ENCODE data around the gene FCER2. TPM values are rescaled to one million over a fixed set of nuclear protein-coding genes. Genes with fewer than 3 reads are reported as not detected.
"Not testable (repeated sequence)": the region's sequence is repeated elsewhere in the genome, so short reads cannot be mapped to it uniquely, and the experiment has no call there.

FCER2 gene
- total RNA-seq, 8 experiments from 2014 or later: 0.11 to 0.59 (median 0.32) TPM; not detected in 1

DNA sequence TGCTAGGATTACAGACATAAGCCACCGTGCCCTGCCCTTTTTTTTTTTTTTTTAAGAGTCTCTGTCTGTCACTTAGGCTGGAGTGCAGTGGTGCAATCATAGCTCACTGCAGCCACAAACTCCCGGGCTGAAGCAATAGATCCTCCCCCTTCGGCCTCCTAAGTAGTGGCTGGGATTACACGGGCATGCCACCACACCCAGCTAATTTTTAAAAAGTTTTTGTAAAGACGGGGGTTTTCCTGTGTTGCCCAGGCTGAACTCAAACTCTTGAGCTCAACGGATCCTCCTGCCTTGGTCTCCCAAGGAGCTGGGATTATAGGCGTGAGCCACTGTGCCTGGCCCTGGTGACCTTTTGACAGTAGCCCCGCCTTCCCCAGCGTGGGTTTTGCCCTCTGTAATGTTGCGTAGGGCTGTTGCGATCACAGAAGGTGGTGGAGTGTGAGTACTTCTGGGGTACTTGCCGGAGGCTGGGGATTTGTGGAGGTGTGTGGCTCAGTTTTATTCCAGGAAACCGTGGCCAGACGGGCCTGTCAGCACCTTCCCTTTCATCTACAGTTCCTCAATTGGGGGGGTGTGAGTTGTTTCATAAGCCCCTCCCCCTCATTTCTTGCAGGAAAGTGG, 44.7 kb downstream of the FCER2 start:
- Histone ChIP-seq H3K27ac (no peak overlapping the region), H3K4me3 (no peak overlapping the region), H3K4me1 (replicated peaks in 1 of 2) (no peaks in the 10 kb centered on the region)
- in situ Hi-C loops (cut with MboI; ENCODE audit: low pct_unique_long_range_greater_than_20kb in 2 of 9, low sequenced_read_pairs in 9 of 9, unreplicated experiment in 9 of 9): loop anchor here in 1 of 9 experiments (25.0 kb wide), 1 partner anchor 95 kb away; no protein-coding TSS in a partner anchor
- WGBS, 10 experiments: 30 to 90% (median 60%) methylated on average over 2 to 7 of the region's 14 CpGs; no CpG with 5 or more reads in 1 of the 10 experiments
- peak in 1 of 8 experiments; percentile 46 for ATAC-seq (replicated peaks in 6 of 8)

DNA sequence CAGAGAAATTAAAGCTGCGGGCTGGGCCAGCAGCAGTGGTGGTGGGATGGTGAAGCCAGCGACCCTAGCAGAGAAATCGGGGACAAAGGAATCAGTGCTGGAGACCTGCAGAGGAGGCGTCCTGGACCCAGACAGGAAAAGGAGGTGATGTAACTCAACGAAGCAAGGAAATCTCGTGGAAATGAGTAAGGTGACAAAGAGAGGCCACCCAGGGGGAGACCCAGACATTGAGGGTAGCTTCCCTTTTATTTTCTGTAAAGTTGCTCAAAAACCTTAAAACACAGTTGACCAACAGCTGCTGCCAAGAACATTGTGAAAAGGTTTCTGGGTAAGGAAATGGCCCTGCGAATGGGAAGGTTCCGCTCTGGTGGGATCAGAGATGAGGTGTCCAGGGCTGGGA, 46.4 kb downstream of the FCER2 start:
- in situ Hi-C loops (cut with MboI; ENCODE audit: low pct_unique_long_range_greater_than_20kb in 2 of 9, low sequenced_read_pairs in 9 of 9, unreplicated experiment in 9 of 9): loop anchor here in 1 of 9 experiments (25.0 kb wide), 1 partner anchor 93 kb away; no protein-coding TSS in a partner anchor
- 0 to 100% (median 60%) methylated on average over 1 to 7 of the region's 8 CpGs; no CpG with 5 or more reads in 2 of the 10 experiments for WGBS, 10 experiments

DNA sequence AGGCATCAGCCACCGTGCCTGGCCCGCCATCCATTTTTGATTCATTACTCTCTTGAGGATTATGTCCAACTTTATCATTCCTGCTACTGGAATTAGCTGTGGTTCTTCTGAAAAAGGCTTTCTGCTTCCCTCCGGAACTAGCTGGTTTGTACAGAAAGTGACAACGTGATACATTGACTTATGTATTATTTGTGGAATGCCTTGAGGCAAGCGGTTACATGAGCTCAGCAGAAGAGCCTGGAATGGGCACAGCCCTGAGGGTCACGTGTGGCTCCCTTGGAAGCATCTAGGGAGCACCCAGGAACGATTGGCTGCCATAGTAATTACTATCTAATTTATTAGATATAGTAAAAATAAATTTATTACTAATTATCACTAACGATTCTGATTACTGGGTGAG, 47.5 kb downstream of the FCER2 start:
- Histone ChIP-seq H3K27ac (no peak overlapping the region), H3K4me1 (replicated peaks in 1 of 2) (no peaks in the 10 kb centered on the region), H3K4me3 (no peak overlapping the region)
- in situ Hi-C loops (cut with MboI; ENCODE audit: low pct_unique_long_range_greater_than_20kb in 2 of 9, low sequenced_read_pairs in 9 of 9, unreplicated experiment in 9 of 9): loop anchor here in 1 of 9 experiments (25.0 kb wide), 1 partner anchor 92 kb away; no protein-coding TSS in a partner anchor
- ATAC-seq (replicated peaks in 6 of 8): peak; percentile 52 to 88 (median 78)
- WGBS, 10 experiments: 0 to 80% (median 31%) methylated on average over 1 to 8 of the region's 8 CpGs; no CpG with 5 or more reads in 2 of the 10 experiments

More for the DNA sequence above, 46.4 kb downstream of the FCER2 start:
- ATAC-seq (replicated peaks in 6 of 8): no peak
- H3K27ac ChIP-seq: no peak overlapping the region
- no peaks in the 10 kb centered on the region for H3K4me1 ChIP-seq (replicated peaks in 1 of 2)
- H3K4me3 ChIP-seq: no peak overlapping the region

DNA sequence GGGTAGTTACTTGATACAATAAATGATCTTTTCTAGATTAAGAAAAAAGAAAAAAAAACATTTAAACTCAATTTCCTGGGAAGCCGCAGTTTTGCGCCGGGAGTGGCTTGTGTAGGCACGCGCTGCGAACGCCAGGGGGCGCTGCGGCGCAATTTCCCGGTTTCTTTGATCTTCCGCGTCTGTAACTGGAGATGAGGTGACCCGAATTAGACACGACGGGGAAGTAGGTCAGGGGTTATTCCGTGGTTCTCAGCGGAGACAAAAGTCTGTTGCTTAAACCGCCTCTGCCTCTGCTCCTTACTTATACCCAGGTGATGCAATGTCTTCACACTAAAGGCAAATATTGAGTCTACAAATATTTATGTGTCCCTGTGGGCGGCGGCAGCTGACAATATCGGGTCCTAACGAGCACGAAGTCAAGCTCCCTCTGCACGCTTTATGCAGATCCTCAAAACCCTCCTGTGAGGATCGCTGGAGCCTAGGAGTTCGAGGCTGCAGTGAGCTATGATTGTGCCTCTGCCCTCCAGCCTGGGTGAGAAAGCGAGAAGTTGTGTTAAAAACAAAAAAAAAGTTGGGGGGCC, 49.8 kb downstream of the FCER2 start:
- Histone ChIP-seq H3K4me1 (replicated peaks in 1 of 2) (no peaks in the 10 kb centered on the region), H3K4me3 (peak overlapping the region in 2 of 5 donors; percentile 6), H3K27ac (no peak overlapping the region)
- WGBS, 10 experiments: 0 to 20% (median 6%) methylated on average over 2 to 27 of the region's 28 CpGs; no CpG with 5 or more reads in 2 of the 10 experiments
- ATAC-seq (replicated peaks in 6 of 8): peak; percentile 66 to 88 (median 78)
- in situ Hi-C loops (cut with MboI; ENCODE audit: low pct_unique_long_range_greater_than_20kb in 2 of 9, low sequenced_read_pairs in 9 of 9, unreplicated experiment in 9 of 9): loop anchor here in 1 of 9 experiments (25.0 kb wide), 1 partner anchor 90 kb away; no protein-coding TSS in a partner anchor

DNA sequence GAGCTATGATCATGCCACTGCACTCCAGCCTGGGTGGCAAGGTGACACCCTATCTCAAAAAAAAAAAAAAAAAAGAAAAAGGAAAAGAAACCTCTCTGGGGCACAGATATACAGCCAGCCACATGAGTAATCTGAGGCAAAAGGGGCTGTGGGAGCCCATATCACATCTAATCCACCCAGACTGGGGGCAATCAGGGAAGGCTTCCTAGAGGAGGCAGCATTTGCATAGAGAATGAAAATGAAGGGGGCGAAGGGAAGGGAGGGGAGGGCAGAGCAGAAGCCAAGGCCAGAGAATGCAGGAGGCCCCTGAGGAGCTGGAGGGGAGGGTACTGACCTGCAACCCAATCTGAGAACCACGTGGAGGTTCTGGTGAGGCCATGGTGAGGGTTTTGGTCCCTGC, 51.8 kb downstream of the FCER2 start:
- 0 to 33% methylated on average over 1 to 2 of the region's 2 CpGs; no CpG with 5 or more reads in 8 of the 10 experiments for WGBS, 10 experiments
- no peak for ATAC-seq (replicated peaks in 6 of 8)
- in situ Hi-C loops (cut with MboI; ENCODE audit: low pct_unique_long_range_greater_than_20kb in 2 of 9, low sequenced_read_pairs in 9 of 9, unreplicated experiment in 9 of 9): loop anchor here in 1 of 9 experiments (25.0 kb wide), 1 partner anchor 88 kb away; no protein-coding TSS in a partner anchor

DNA sequence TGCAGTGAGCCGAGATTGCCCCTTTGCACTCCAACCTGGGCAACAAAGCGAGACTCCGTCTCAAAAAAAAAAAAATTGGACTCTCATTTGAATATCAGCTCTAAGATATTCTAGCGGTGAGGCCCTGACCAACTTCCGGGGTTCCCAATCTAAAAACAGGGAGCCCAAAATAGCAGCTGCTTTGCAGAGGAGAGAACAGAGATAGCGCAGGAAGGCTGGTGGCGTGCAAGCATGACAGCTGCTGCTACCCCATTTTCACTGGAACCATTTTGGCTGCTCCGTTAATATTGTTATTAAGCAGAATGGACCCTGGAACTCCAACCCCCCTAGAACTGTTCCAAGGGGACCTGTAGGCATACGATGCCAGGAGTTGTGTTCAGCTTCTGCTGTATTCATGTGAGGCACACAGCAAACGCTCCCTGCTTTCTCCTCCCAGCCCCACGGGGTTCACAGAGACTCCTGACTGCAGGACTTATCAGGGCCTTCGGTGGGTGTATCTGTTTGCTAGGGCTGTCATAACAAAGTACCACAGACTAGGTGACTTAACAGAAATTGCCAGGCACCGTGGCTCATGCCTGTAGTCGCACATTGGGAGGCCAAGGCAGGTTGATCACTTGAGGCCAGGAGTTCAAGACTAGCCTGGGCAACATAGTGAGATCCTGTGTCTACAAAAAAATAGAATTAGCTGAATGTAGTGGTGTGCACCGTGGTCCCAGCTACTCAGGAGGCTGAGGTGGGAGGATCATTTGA, 53.5 kb downstream of the FCER2 start:
- WGBS, 10 experiments: 0 to 82% (median 72%) methylated on average over 1 to 7 of the region's 15 CpGs; no CpG with 5 or more reads in 2 of the 10 experiments
- in situ Hi-C loops (cut with MboI; ENCODE audit: low pct_unique_long_range_greater_than_20kb in 2 of 9, low sequenced_read_pairs in 9 of 9, unreplicated experiment in 9 of 9): no loop called here
- H3K4me1 ChIP-seq (replicated peaks in 1 of 2): no peaks in the 10 kb centered on the region
- ATAC-seq (replicated peaks in 6 of 8): no peak
- no peak overlapping the region for H3K4me3 ChIP-seq
- no peak overlapping the region for H3K27ac ChIP-seq

More for the DNA sequence above, 51.8 kb downstream of the FCER2 start:
- H3K27ac ChIP-seq: no peak overlapping the region
- no peaks in the 10 kb centered on the region for H3K4me1 ChIP-seq (replicated peaks in 1 of 2)
- H3K4me3 ChIP-seq: no peak overlapping the region

DNA sequence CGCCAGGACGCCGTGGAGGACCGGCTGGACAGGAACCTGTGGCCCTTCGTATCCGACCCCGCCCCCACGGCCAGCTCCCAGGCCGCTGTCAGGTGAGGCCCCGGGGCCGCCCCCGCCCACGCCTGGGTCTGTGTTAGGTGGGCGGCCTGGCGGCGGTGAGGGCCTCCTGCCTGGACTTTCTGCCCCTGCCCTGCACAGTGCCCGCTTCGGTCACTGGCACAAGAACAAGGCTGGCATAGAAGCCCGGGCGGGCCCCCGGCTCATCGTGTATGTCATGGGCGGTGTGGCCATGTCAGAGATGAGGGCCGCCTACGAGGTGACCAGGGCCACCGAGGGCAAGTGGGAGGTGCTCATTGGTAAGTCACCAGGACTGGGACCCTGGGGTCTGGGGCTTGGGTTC, 54.8 kb downstream of the FCER2 start:
- no peak overlapping the region for H3K4me3 ChIP-seq
- no CpG with 5 or more reads among the region's 26 CpGs for WGBS, 10 experiments
- no peak overlapping the region for H3K27ac ChIP-seq
- ATAC-seq (replicated peaks in 6 of 8): peak in 1 of 8 experiments; percentile 18
- no peaks in the 10 kb centered on the region for H3K4me1 ChIP-seq (replicated peaks in 1 of 2)
- in situ Hi-C loops (cut with MboI; ENCODE audit: low pct_unique_long_range_greater_than_20kb in 2 of 9, low sequenced_read_pairs in 9 of 9, unreplicated experiment in 9 of 9): no loop called here

DNA sequence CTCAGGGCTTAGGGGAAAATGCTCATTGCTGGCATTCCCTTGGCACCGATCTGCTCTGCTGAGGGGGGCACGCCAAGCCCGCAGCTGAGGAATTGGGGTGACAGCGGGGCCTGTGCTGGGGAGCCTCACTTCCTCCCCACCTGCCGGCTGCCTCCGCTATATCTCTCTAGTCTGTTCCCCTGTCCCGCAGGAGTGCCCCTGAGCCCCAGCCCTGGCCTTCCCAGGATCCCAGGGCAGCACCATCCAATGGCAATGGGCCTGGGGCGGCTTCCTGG, 55.6 kb downstream of the FCER2 start:
- no peak overlapping the region for H3K4me3 ChIP-seq
- in situ Hi-C loops (cut with MboI; ENCODE audit: low pct_unique_long_range_greater_than_20kb in 2 of 9, low sequenced_read_pairs in 9 of 9, unreplicated experiment in 9 of 9): no loop called here
- H3K4me1 ChIP-seq (replicated peaks in 1 of 2): no peaks in the 10 kb centered on the region
- no CpG with 5 or more reads among the region's 8 CpGs for WGBS, 10 experiments
- ATAC-seq (replicated peaks in 6 of 8): no peak
- no peak overlapping the region for H3K27ac ChIP-seq

DNA sequence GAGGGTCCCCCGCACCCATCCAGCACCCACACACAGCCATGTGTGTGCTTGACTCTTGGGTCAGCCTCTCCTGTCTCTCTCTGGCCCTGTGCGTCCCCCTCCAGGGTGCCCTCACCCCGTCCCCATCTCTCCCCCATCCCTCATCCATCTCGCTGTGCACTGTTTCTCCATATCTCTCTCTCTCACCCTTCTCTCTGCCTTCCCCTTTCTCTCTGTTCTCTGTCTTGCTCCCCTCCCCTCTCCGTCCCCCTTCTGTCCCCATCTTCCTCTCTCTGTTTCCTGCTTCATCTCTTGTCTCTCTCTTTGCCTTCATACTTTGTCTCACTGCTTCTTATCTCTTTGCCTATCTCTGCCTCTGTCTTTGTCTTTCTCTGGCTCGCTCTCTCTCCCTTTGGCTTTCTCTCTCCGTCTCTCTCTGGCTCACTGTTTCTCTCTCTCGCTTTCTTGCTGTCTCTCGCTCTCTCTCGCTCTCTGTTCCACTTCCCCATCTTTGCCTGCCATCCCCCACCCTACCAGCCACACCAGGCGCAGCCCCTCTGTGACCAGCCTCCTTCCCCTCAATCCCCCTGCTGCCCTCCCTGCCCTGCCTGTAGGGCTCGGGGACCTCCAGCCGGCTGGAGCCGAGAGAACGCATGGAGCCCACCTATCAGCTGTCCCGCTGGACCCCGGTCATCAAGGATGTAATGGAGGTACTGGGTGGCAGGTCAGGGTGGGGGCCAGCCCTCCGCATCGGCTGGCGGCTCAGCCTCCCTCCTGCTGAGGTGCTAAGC, 56.1 kb downstream of the FCER2 start:
- Histone ChIP-seq H3K4me3 (no peak overlapping the region), H3K27ac (no peak overlapping the region), H3K4me1 (replicated peaks in 1 of 2) (no peaks in the 10 kb centered on the region)
- in situ Hi-C loops (cut with MboI; ENCODE audit: low pct_unique_long_range_greater_than_20kb in 2 of 9, low sequenced_read_pairs in 9 of 9, unreplicated experiment in 9 of 9): no loop called here
- 44 to 74% (median 61%) methylated on average over 3 to 7 of the region's 20 CpGs; no CpG with 5 or more reads in 4 of the 10 experiments for WGBS, 10 experiments
- no peak for ATAC-seq (replicated peaks in 6 of 8)

DNA sequence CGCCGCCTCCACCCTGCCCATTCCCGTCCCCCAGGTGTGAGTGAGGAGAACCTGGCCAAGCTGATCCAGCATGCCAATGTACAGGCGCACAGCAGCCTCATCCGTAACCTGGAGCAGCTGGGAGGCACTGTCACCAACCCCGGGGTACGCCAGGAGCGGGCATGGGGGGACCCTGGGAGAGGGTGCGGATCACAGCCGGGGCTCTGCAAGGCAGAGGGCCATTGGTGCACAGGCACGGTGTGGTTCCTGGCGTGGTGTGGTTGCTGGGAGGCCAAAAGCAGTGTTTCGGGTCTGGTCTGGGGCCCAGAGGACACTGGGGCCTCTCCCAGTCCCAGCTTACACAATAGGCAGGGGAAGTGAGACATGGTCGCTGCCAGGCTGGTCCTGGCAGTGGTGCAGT, 56.8 kb downstream of the FCER2 start:
- 100% methylated on average over 2 of the region's 14 CpGs; no CpG with 5 or more reads in 9 of the 10 experiments for WGBS, 10 experiments
- ATAC-seq (replicated peaks in 6 of 8): no peak
- Histone ChIP-seq H3K27ac (no peak overlapping the region), H3K4me1 (replicated peaks in 1 of 2) (no peaks in the 10 kb centered on the region), H3K4me3 (no peak overlapping the region)
- in situ Hi-C loops (cut with MboI; ENCODE audit: low pct_unique_long_range_greater_than_20kb in 2 of 9, low sequenced_read_pairs in 9 of 9, unreplicated experiment in 9 of 9): no loop called here

DNA sequence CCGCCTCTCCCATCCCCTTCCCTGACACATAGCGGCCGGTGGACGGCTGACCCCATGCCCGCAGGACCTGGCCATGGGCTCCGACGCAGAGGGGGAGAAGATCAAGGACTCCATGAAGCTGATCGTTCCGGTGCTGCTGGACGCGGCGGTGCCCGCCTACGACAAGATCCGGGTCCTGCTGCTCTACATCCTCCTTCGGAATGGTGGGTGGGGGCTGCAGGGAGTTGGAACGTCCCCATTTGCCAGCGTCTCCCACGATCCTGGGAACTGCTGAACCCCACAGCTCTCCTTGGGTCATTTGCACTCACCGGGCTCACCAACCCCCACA, 57.4 kb downstream of the FCER2 start:
- ATAC-seq (replicated peaks in 6 of 8): no peak
- H3K4me1 ChIP-seq (replicated peaks in 1 of 2): no peaks in the 10 kb centered on the region
- H3K27ac ChIP-seq: no peak overlapping the region
- no peak overlapping the region for H3K4me3 ChIP-seq
- WGBS, 10 experiments: 60 to 100% (median 95%) methylated on average over 2 to 14 of the region's 20 CpGs; no CpG with 5 or more reads in 7 of the 10 experiments
- in situ Hi-C loops (cut with MboI; ENCODE audit: low pct_unique_long_range_greater_than_20kb in 2 of 9, low sequenced_read_pairs in 9 of 9, unreplicated experiment in 9 of 9): no loop called here

DNA sequence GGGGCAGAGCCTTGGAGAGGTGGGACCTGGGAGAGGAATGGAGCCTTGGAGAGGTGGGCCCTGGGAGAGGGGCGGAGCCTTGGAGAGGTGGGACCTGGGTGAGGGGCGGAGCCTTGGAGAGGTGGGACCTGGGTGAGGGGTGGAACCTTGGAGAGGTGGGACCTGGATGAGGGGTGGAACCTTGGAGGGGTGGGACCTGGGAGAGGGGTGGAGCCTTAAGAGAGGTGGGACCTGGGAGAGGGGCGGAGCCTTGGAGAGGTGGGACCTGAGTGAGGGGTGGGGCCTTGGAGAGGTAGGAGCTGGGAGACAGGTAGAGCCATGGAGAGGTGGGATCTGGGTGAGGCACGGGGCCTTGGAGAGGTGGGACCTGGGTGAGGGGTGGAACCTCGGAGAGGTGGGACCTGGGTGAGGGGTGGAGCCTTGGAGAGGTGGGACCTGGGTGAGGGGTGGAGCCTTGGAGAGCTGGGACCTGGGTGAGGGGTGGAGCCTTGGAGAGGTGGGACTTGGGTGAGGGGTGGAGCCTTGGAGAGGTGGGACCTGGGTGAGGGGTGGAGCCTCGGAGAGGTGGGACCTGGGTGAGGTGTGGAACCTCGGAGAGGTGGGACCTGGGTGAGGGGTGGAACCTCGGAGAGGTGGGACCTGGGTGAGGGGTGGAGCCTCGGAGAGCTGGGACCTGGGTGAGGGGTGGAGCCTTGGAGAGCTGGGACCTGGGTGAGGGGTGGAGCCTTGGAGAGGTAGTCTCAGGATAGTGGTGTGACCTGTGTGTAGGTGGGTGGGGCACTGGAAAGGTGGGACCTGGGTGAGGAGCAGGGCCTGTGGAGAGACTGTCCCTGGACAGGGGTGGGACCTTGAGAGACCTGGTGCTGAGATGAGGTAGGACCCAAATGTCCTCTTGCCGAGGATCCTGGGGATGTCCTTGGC, 58.0 kb downstream of the FCER2 start:
- 71% methylated on average over 1 of the region's 10 CpGs; no CpG with 5 or more reads in 9 of the 10 experiments for WGBS, 10 experiments

More for the DNA sequence above, 58.0 kb downstream of the FCER2 start:
- H3K27ac ChIP-seq; H3K4me3 ChIP-seq; in situ Hi-C loops (cut with MboI; ENCODE audit: low pct_unique_long_range_greater_than_20kb in 2 of 9, low sequenced_read_pairs in 9 of 9, unreplicated experiment in 9 of 9); H3K4me1 ChIP-seq (replicated peaks in 1 of 2); ATAC-seq (replicated peaks in 6 of 8): not testable (repeated sequence)
